SK-N-SH (cell line): ENCODE measurements around the gene DDX54. TPM values are rescaled to one million over a fixed set of nuclear protein-coding genes. Genes with fewer than 3 reads are reported as not detected.
"Not testable (repeated sequence)": the region's sequence is repeated elsewhere in the genome, so short reads cannot be mapped to it uniquely, and the experiment has no call there.

Experiments used
- CTCF ChIA-PET: fragments of 300-600, 350-600 bp; formaldehyde crosslinking; extraction: SDS; loops from one replicate; lab custom pipeline; 2021; lab: Yijun Ruan, JAX
- POLR2A ChIA-PET: fragments of 350-600 bp; sonication (Branson Sonifier 250); formaldehyde crosslinking; extraction: SDS; loops from one replicate; lab custom pipeline; 2020; ENCODE audit warnings: antibody characterized with exemption, inconsistent platforms; lab: Yijun Ruan, JAX
- DNase-seq: peaks from one replicate; pipeline ENCODE4 v3.0.0; 2012
- H2AFZ ChIP-seq: fragments of 200-600 bp; sonication (generic); 2 replicates; pipeline ENCODE4 v1.8.1; 2016; ENCODE audit warnings: antibody characterized with exemption, mild to moderate bottlenecking, low read depth
- H3F3A ChIP-seq: fragments of 200-600 bp; sonication (generic); replicated peaks from 2 replicates; pipeline ENCODE3; 2016; ENCODE audit warnings: antibody characterized with exemption, mild to moderate bottlenecking; ENCODE audit not compliant: insufficient read depth
- H3K27ac ChIP-seq, 2 experiments: fragments of 200-500 bp in 1 of 2; fragments of 200-600 bp in 1 of 2; sonication (Bioruptor generic) in 1 of 2; sonication (generic), shearing (Covaris generic) in 1 of 2; 2 replicates each; pipeline versions ENCODE4 v1.5.1 to v1.6.1; 2014 to 2016; ENCODE audit warnings: low read depth in 2 of 2, inconsistent platforms in 1 of 2, low read length in 1 of 2, mild to moderate bottlenecking in 1 of 2, mixed read lengths in 1 of 2
- H3K27me3 ChIP-seq: fragments of 200-600 bp; sonication (generic), shearing (Covaris generic); 2 replicates; pipeline ENCODE4 v1.6.1; 2016; ENCODE audit warnings: mixed run types; ENCODE audit not compliant: insufficient read depth
- H3K36me3 ChIP-seq, 2 experiments: fragments of 200-500 bp in 1 of 2; fragments of 200-600 bp in 1 of 2; sonication (Bioruptor generic) in 1 of 2; sonication (generic) in 1 of 2; replicated peaks in 1 of 2; 2 replicates each; pipeline versions ENCODE3 to v1.5.1; 2014 to 2016; ENCODE audit warnings: low read length in 1 of 2, mild to moderate bottlenecking in 1 of 2; ENCODE audit not compliant: insufficient read depth in 2 of 2, control insufficient read depth in 1 of 2
- H3K4me1 ChIP-seq, 2 experiments: fragments of 200-500 bp in 1 of 2; fragments of 200-600 bp in 1 of 2; sonication (Bioruptor generic) in 1 of 2; sonication (generic), shearing (Covaris generic) in 1 of 2; 2 replicates each; pipeline versions ENCODE4 v1.5.1 to v1.6.1; 2014 to 2016; ENCODE audit warnings: low read depth in 1 of 2, low read length in 1 of 2, mixed run types in 1 of 2; ENCODE audit not compliant: insufficient read depth in 2 of 2, control insufficient read depth in 1 of 2
- H3K4me2 ChIP-seq: fragments of 200-600 bp; sonication (generic), shearing (Covaris generic); 2 replicates; pipeline ENCODE4 v1.6.1; 2017; ENCODE audit warnings: mixed run types
- H3K4me3 ChIP-seq, 2 experiments: fragments of 200-500 bp in 1 of 2; fragments of 200-600 bp in 1 of 2; sonication (Bioruptor generic) in 1 of 2; sonication (generic), shearing (Covaris generic) in 1 of 2; 2 replicates each; pipeline versions ENCODE4 v1.5.1 to v1.8.1; 2014 to 2016; ENCODE audit warnings: low read depth in 2 of 2, inconsistent platforms in 1 of 2, low read length in 1 of 2, mild to moderate bottlenecking in 1 of 2, mixed read lengths in 1 of 2, moderate library complexity in 1 of 2
- H3K79me2 ChIP-seq: fragments of 200-600 bp; sonication (generic); 2 replicates; pipeline ENCODE4 v1.8.1; 2017; ENCODE audit warnings: mild to moderate bottlenecking; ENCODE audit not compliant: insufficient read depth
- H3K9ac ChIP-seq: fragments of 200-600 bp; sonication (generic); 2 replicates; pipeline ENCODE4 v1.6.1; 2017; ENCODE audit warnings: mixed run types
- H3K9me2 ChIP-seq: fragments of 200-600 bp; sonication (generic); 2 replicates; pipeline ENCODE4 v1.6.1; 2017; ENCODE audit warnings: mixed run types
- H3K9me3 ChIP-seq: fragments of 200-600 bp; sonication (generic); 2 replicates; pipeline ENCODE4 v1.6.1; 2017; ENCODE audit warnings: mixed run types, mild to moderate bottlenecking, moderate library complexity
- H4K20me1 ChIP-seq: fragments of 200-600 bp; sonication (generic); 2 replicates; pipeline ENCODE4 v1.6.1; 2017; ENCODE audit warnings: mild to moderate bottlenecking, mixed run types; ENCODE audit not compliant: insufficient read depth
- CHD2 ChIP-seq: fragments of 150-350 bp; IDR thresholded peaks from 2 replicates; pipeline ENCODE4 v1.6.1; 2018; ENCODE audit warnings: low read length; ENCODE audit not compliant: partially characterized antibody
- EP300 ChIP-seq, 2 experiments: IDR thresholded peaks; 2 replicates each; pipeline versions ENCODE4 v1.4.0 to v1.6.1; 2012; ENCODE audit warnings: borderline replicate concordance in 1 of 2, low read depth in 1 of 2, low read length in 1 of 2
- FOSL2 ChIP-seq: IDR thresholded peaks from 2 replicates; pipeline ENCODE4 v1.4.0; 2012; ENCODE audit warnings: low read depth, mild to moderate bottlenecking, moderate library complexity, borderline replicate concordance
- FOXM1 ChIP-seq: IDR thresholded peaks from 2 replicates; pipeline ENCODE4 v1.4.0; 2012; ENCODE audit warnings: low read depth, mild to moderate bottlenecking
- GATA2 ChIP-seq: sonication (generic); formaldehyde crosslinking; IDR thresholded peaks from 2 replicates; pipeline ENCODE4 v1.5.0; 2020; ENCODE audit warnings: mild to moderate bottlenecking, missing genetic modification reagents
- JUND ChIP-seq: IDR thresholded peaks from 2 replicates; pipeline ENCODE4 v1.4.0; 2012
- POLR2AphosphoS5 ChIP-seq: IDR thresholded peaks from 2 replicates; pipeline ENCODE4 v1.6.1; 2012; ENCODE audit warnings: low read depth, low read length
- RAD21 ChIP-seq: IDR thresholded peaks from 2 replicates; pipeline ENCODE4 v1.6.1; 2012; ENCODE audit warnings: mild to moderate bottlenecking, low read length
- RCOR1 ChIP-seq: fragments of 150-350 bp; IDR thresholded peaks from 2 replicates; pipeline ENCODE4 v1.6.1; 2017; ENCODE audit warnings: antibody characterized with exemption, low read length
- RXRA ChIP-seq: IDR thresholded peaks from 2 replicates; pipeline ENCODE4 v1.4.0; 2012; ENCODE audit warnings: low read depth, mild to moderate bottlenecking, borderline replicate concordance
- SMC3 ChIP-seq: IDR thresholded peaks from 2 replicates; pipeline ENCODE4 v1.6.1; 2012; ENCODE audit warnings: low read depth, low read length, improper control_type of control experiment
- TCF12 ChIP-seq: IDR thresholded peaks from 2 replicates; pipeline ENCODE4 v1.4.0; 2012
- YY1 ChIP-seq: IDR thresholded peaks from 2 replicates; pipeline ENCODE4 v1.4.0; 2012; ENCODE audit warnings: low read depth, mild to moderate bottlenecking
- WGBS: methylation state at CpG from one replicate; pipeline ENCODE4 v1.1.6; 2017; ENCODE audit warnings: low lambda C conversion rate; 5-methylcytosine and 5-hydroxymethylcytosine counted together
- polyA plus RNA-seq, 3 experiments: library from polyadenylated mRNA; depleted of rRNA; stranded (reverse); fragments of >200 nt; gene quantifications; 2 replicates each; pipeline ENCODE4 v1.2.3, GENCODE V29; 2012
- TF ChIP-seq, protein P1 (sequence below): fragments of 150-350 bp; IDR thresholded peaks from 2 replicates; pipeline ENCODE4 v1.6.1; 2017; ENCODE audit warnings: antibody characterized with exemption, low read length, low read depth, borderline replicate concordance
- TF ChIP-seq, protein P2 (sequence below): IDR thresholded peaks from 2 replicates; pipeline ENCODE4; 2012
- TF ChIP-seq, protein P3 (sequence below): IDR thresholded peaks from 2 replicates; pipeline ENCODE4 v1.6.1; 2012; ENCODE audit warnings: mild to moderate bottlenecking, low read depth, low read length, moderate library complexity
- TF ChIP-seq, protein P4 (sequence below): IDR thresholded peaks from 2 replicates; pipeline ENCODE4 v1.4.0; 2012; ENCODE audit warnings: low read depth

Gene DDX54
- polyA plus RNA-seq, 1 of the 3 experiments (the other 2 are of a cell fraction), result 69.9 TPM

DNA sequence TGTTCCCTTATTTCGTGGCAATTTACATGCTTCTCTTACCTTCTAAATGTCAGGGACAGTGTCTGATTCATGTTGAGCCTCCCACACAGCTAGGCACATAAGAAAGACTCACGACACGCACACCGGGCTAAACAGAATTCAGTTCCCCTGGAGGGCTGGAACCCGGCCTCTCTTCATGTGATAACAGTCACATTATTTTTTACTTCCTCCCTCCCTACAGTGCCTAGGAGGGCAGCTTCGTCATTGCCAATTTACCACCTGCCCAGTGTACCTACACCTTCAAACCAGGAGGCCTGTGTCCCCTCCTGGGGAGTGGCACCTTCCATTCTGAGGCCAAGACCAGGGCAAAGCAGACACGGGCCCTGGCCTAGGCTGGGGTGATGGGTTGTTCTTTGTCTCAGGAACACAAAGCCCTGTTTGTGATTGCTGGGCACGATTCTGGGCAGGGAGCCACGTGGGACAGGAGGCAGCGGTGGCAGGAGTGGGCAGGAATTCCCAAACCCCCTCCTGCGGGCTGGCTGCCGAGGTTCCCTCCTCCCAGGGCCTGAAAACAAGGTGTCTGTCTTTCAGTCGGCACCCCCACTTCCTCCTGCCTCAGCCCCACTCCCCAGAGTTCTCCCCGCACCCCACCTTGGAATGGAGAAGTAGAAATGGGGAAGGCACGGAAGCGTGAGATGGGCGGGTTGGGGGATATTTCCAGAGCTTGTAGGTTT, 42.9 kb downstream of the DDX54 start:
- no peak overlapping the region for H3K27ac ChIP-seq
- no peaks in the 10 kb centered on the region for H3K9me2 ChIP-seq
- no peaks in the 10 kb centered on the region for H3K79me2 ChIP-seq
- ChIA-PET POLR2A (no interaction called here), CTCF (no interaction called here)
- H3F3A ChIP-seq, result no peaks in the 10 kb centered on the region
- peak; percentile 22 for DNase-seq
- no peaks in the 10 kb centered on the region for H4K20me1 ChIP-seq
- H3K4me1 ChIP-seq, result no peaks in the 10 kb centered on the region; a peak in 1 of 4 replicates
- no peaks in the 10 kb centered on the region for H3K27me3 ChIP-seq
- no peak overlapping the region for H3K9ac ChIP-seq
- H3K9me3 ChIP-seq, result 0 out of 2 replicates have a peak, but pooled peaks cover 4% of the 10 kb centered on the region
- H2AFZ ChIP-seq, result no peak overlapping the region
- no peak overlapping the region for H3K4me2 ChIP-seq
- H3K36me3 ChIP-seq, result no peaks in the 10 kb centered on the region
- WGBS, result 63% methylated on average over 17 of the region's 17 CpGs
- H3K4me3 ChIP-seq, result no peak overlapping the region
- TF ChIP-seq RXRA, result no peak
- no peak for TF ChIP-seq TCF12
- TF ChIP-seq JUND, result no peak
- TF ChIP-seq POLR2AphosphoS5, result no peak
- TF ChIP-seq RCOR1, result no peak
- TF ChIP-seq, protein P1, sequence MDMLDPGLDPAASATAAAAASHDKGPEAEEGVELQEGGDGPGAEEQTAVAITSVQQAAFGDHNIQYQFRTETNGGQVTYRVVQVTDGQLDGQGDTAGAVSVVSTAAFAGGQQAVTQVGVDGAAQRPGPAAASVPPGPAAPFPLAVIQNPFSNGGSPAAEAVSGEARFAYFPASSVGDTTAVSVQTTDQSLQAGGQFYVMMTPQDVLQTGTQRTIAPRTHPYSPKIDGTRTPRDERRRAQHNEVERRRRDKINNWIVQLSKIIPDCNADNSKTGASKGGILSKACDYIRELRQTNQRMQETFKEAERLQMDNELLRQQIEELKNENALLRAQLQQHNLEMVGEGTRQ, result no peak
- no peak for TF ChIP-seq EP300 (IDR thresholded peaks at IDR 0.05; ENCODE audit: borderline replicate concordance in 1 of 2, low read depth in 1 of 2, low read length in 1 of 2)
- TF ChIP-seq FOSL2, result no peak
- TF ChIP-seq, protein P2, sequence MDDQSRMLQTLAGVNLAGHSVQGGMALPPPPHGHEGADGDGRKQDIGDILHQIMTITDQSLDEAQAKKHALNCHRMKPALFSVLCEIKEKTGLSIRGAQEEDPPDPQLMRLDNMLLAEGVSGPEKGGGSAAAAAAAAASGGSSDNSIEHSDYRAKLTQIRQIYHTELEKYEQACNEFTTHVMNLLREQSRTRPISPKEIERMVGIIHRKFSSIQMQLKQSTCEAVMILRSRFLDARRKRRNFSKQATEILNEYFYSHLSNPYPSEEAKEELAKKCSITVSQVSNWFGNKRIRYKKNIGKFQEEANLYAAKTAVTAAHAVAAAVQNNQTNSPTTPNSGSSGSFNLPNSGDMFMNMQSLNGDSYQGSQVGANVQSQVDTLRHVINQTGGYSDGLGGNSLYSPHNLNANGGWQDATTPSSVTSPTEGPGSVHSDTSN, result no peak
- TF ChIP-seq, protein P3, sequence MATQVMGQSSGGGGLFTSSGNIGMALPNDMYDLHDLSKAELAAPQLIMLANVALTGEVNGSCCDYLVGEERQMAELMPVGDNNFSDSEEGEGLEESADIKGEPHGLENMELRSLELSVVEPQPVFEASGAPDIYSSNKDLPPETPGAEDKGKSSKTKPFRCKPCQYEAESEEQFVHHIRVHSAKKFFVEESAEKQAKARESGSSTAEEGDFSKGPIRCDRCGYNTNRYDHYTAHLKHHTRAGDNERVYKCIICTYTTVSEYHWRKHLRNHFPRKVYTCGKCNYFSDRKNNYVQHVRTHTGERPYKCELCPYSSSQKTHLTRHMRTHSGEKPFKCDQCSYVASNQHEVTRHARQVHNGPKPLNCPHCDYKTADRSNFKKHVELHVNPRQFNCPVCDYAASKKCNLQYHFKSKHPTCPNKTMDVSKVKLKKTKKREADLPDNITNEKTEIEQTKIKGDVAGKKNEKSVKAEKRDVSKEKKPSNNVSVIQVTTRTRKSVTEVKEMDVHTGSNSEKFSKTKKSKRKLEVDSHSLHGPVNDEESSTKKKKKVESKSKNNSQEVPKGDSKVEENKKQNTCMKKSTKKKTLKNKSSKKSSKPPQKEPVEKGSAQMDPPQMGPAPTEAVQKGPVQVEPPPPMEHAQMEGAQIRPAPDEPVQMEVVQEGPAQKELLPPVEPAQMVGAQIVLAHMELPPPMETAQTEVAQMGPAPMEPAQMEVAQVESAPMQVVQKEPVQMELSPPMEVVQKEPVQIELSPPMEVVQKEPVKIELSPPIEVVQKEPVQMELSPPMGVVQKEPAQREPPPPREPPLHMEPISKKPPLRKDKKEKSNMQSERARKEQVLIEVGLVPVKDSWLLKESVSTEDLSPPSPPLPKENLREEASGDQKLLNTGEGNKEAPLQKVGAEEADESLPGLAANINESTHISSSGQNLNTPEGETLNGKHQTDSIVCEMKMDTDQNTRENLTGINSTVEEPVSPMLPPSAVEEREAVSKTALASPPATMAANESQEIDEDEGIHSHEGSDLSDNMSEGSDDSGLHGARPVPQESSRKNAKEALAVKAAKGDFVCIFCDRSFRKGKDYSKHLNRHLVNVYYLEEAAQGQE, result no peak
- no peak for TF ChIP-seq GATA2
- TF ChIP-seq CHD2, result no peak
- TF ChIP-seq RAD21, result no peak
- no peak for TF ChIP-seq YY1
- TF ChIP-seq, protein P4, sequence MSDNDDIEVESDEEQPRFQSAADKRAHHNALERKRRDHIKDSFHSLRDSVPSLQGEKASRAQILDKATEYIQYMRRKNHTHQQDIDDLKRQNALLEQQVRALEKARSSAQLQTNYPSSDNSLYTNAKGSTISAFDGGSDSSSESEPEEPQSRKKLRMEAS, result no peak
- TF ChIP-seq FOXM1, result no peak
- no peak for TF ChIP-seq SMC3
- TF ChIP-seq, all 33 proteins: peak for 0

DNA sequence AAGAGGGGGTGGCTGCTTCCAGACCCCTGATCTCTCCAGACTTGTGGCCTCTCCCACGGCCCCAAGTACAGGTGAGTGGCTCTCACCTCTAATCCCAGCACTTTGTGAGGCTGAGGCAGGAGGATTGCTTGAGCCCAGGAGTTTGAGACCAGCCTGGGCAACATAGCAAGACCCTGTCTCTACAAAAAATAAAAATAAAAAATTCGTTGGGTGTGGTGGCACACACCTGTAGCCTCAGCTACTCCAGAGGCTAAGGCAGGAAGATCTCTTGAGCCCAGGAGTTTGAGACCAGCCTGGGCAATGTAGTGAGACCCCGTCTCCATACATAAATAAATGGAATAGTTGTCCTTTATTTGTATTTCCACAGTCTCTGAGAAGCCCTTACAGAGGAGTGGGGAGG, 43.6 kb downstream of the DDX54 start:
- H3K4me1 ChIP-seq, H3K9me3 ChIP-seq, H3K9me2 ChIP-seq, DNase-seq, H4K20me1 ChIP-seq, H3K4me2 ChIP-seq, H2AFZ ChIP-seq, H3K27ac ChIP-seq, H3K9ac ChIP-seq, H3K4me3 ChIP-seq, H3F3A ChIP-seq, H3K79me2 ChIP-seq, H3K27me3 ChIP-seq, POLR2A ChIA-PET, CTCF ChIA-PET, H3K36me3 ChIP-seq: not testable (repeated sequence)
- 36% methylated on average over 3 of the region's 3 CpGs for WGBS
